ENCODE measurements around the gene ZNF641.

The ZNF641 gene

GRCh38 chr12:48350249-48351021 is at the start of gene ZNF641:
ZNF641 (minus strand) TSS chr12:48350919; CDS start chr12:48348090, 2,829 bp downstream.
- FAIRE-seq: no peak

GRCh38 chr12:48390026-48390425 is 39.3 kb upstream of the ZNF641 start:
- FAIRE-seq: no peak

GRCh38 chr12:48389409-48389808 is 38.7 kb upstream of the ZNF641 start:
- no peak for FAIRE-seq

- no peak for FAIRE-seq
These were observed 38.2 kb upstream of the ZNF641 start for GRCh38 chr12:48388938-48389337.

- no peak for FAIRE-seq
These were observed 37.7 kb upstream of the ZNF641 start for GRCh38 chr12:48388460-48388859.

GRCh38 chr12:48380596-48380995 is 29.9 kb upstream of the ZNF641 start:
- no peak for FAIRE-seq

GRCh38 chr12:48379794-48380193 is 29.1 kb upstream of the ZNF641 start:
- no peak for FAIRE-seq

GRCh38 chr12:48377646-48378045 is 26.9 kb upstream of the ZNF641 start:
- FAIRE-seq: no peak

GRCh38 chr12:48374164-48374563 is 23.4 kb upstream of the ZNF641 start:
- FAIRE-seq: no peak

GRCh38 chr12:48366131-48366530 is 15.4 kb upstream of the ZNF641 start:
- no peak for FAIRE-seq

- FAIRE-seq: no peak
These were observed 11.1 kb upstream of the ZNF641 start for GRCh38 chr12:48361664-48362339.

- FAIRE-seq: no peak
These were observed 8.3 kb upstream of the ZNF641 start for GRCh38 chr12:48358937-48359513.

GRCh38 chr12:48356041-48356768 is 5.5 kb upstream of the ZNF641 start:
- FAIRE-seq: no peak

- FAIRE-seq: no peak
These were observed 1.5 kb upstream of the ZNF641 start for GRCh38 chr12:48352157-48352760.

- FAIRE-seq: no peak
These were observed 446 bp upstream of the ZNF641 start for GRCh38 chr12:48351022-48351708.

GRCh38 chr12:48349471-48349870 is 1.2 kb downstream of the ZNF641 start:
- FAIRE-seq: no peak

GRCh38 chr12:48342980-48343379 is 7.7 kb downstream of the ZNF641 start:
- no peak for FAIRE-seq

- FAIRE-seq: no peak
These were observed 9.8 kb downstream of the ZNF641 start for GRCh38 chr12:48340943-48341342.

- FAIRE-seq: no peak
These were observed 11.1 kb downstream of the ZNF641 start for GRCh38 chr12:48339442-48340117.

GRCh38 chr12:48336564-48336963 is 14.2 kb downstream of the ZNF641 start:
- FAIRE-seq: no peak

- FAIRE-seq: no peak
These were observed 14.7 kb downstream of the ZNF641 start for GRCh38 chr12:48336061-48336460.

GRCh38 chr12:48334808-48335207 is 15.9 kb downstream of the ZNF641 start:
- FAIRE-seq: no peak

Measured in TTC549 (cell line).